OCI-M2 (cell line): ENCODE data around the gene MIER2.

ENCODE experiments used
- DNase-seq: peaks from one replicate; lab custom pipeline; 2025; ENCODE audit not compliant: unreplicated experiment; lab: John Stamatoyannopoulos, UW

MIER2 gene

GRCh38 chr19:335486-336066, 9.0 kb downstream of the MIER2 start:
- no peak for DNase-seq

DNA sequence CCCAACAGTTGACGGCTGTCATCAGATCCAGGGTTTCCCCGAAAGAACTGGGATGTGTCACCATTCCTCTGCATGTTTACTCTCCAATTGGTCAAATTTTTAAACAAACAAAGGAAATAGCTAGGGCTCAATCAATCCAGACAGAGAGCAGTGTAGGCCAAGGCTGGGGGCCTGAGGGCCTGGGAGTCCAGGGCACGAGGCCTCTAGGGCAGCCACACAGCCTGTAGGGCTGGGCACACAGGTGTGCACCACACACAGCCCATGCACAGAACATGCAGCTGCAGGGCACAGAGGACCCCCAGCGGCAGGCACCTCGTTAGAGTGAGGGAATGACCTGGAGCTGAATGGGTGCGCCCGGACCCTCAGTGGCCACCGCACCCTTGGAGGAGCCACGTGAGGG, 9.5 kb downstream of the MIER2 start:
- DNase-seq, result no peak

GRCh38 chr19:334296-335071, 10.1 kb downstream of the MIER2 start:
- DNase-seq, result no peak

- DNase-seq, result no peak
These were observed 14.1 kb downstream of the MIER2 start for GRCh38 chr19:330503-330902.

DNA sequence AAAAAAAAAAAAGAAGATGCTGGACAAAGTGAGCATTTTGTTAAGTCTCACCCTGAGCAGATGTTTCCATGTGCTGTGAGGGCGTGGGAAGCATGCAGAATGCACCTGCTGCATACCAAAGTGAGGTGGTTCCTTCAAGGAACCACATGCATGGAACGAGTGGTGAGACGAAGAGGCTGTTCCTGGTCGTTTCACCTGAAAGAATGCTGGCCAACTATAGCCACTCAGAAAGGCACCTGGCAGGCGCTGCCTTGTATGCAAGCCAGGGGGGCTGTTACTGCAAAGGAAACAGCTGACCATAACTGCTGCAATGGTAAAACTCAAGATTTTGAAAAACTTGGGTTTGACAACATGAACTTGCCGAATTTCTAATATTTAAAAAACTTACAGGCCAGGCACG, 14.7 kb downstream of the MIER2 start:
- DNase-seq, result no peak

- DNase-seq, result no peak
These were observed 16.5 kb downstream of the MIER2 start for GRCh38 chr19:328025-328505.

DNA sequence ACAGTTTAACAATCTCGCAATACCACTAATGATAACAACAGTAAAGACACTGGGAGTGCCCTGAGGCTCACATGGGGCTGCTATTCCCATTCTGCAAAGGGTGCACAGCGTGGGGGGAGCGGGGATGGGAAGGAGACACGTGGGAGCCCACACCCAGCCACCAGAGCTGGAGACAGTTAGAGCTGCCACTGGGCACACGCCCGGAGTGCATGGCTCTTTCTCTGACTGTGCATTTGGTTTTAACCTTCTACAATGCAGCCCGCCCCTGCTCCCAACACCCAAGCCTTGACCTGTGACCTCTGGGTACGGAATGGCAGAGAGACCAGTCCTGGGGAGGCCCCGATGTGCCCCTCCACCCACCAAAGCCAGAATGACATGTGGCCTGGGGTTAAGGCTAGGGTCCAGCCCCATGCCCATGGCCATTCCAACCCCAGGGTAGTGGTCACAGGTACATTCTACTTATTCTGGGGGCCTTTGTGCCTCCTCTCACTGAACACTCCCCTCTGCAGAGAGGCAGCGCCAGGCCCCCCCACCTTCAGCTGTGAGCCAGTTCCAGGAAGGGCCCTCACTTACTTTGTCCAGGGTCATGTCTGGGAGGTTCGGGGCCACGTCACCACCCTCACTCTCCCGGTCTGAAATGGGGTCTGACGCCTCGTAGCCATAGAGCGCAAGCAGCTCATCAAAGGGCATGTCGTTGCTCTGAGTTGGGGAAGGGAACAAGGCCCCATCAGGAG, 17.1 kb downstream of the MIER2 start:
- DNase-seq, result no peak

GRCh38 chr19:326871-327270, 17.7 kb downstream of the MIER2 start:
- DNase-seq, result no peak

DNA sequence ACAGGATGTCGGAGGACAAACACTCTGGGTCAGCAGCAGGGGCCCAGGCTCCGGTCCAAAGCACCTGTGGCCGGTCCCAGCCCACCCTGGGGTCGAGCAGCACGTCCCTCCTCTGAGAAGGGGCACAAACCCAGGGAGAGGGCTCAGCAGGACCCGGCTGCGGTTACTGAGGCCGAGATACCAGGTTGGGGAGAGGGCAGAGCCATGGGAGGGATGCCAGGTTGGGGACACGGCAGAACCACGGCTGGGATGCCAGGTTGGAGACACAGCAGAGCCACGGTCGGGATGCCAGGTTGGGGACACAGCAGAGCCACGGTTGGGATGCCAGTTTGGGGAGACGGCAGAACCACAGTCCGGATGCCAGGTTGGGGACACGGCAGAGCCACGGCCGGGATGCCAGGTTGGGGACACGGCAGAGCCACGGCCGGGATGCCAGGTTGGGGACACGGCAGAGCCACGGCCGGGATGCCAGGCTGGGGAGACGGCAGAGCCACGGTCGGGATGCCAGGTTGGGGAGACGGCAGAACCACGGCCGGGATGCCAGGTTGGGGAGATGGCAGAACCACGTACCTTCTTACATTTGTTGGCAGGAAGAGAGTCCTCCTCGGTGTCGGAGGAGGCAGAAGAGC, 18.5 kb downstream of the MIER2 start:
- no peak for DNase-seq

DNA sequence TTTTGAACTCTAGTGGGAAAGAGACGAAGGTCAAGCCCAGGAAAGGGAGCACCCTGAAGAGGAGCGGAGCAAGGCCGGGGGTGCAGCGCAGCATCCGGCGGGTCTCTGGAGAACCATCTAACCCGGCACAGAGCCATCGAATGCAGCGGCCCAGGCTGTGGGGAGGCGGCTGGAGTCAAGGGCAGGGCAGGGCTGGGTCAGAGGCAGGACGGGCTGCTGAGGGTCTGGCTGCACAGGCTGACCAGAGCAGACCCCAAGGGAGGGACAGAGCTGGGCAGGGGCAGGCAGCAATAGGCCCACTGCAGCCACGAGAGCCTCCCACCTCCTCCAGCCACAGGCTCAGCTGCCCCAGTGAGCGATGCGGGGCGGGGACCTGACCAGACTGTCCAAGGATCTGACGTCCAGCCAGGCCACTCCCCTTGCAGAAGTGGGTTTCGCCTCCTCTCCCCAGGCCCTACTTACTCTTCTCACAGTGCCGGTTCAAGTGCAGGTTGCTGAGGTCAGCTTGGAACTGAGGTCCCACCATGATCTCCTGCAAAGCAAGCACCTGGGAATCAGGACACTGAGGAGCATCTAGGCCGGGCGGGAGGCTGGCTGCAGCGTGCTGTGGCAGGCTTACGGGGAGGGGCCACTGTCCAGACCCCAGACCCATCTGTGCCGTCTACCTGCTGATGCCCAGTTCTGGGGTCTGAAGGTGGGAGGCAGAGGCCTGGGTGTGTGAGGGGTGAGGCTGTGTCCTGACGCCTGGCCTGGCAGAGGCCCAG, 19.2 kb downstream of the MIER2 start:
- DNase-seq, result no peak

GRCh38 chr19:324716-325115, 19.9 kb downstream of the MIER2 start:
- DNase-seq, result no peak

DNA sequence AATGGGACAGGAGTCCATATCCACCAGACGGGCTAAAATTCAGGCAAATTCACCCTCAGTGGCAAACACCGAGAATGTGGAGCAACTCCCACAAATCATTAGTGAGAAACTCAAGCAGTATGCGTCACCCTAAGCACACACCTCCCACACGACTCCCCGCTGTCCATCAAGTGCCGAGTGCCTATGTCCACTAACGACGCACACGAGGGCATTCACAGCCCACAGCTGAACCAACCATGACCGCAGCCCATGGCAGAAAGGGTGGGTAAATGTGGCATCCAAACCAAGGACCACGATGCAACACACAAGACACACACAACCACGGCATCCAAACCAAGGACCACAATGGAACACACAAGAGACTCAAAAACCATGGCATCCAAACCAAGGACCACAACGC, 22.0 kb downstream of the MIER2 start:
- no peak for DNase-seq

DNA sequence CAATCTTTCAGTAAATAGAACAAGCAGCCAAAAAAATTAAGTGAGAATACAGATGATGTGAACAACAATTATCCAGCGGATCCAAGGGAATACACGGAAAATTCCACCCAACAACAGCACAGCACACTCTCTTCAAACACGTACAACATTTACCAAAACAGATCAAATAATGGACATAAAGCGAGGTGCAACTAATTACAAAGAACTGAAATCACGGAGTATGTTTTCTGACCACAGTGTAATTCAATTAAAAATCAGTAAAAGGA, 26.2 kb downstream of the MIER2 start:
- DNase-seq, result no peak

- no peak for DNase-seq
These were observed 26.7 kb downstream of the MIER2 start for GRCh38 chr19:317710-318508.

GRCh38 chr19:315811-316210, 28.8 kb downstream of the MIER2 start:
- no peak for DNase-seq

GRCh38 chr19:313988-314815, 30.4 kb downstream of the MIER2 start:
- no peak for DNase-seq

DNA sequence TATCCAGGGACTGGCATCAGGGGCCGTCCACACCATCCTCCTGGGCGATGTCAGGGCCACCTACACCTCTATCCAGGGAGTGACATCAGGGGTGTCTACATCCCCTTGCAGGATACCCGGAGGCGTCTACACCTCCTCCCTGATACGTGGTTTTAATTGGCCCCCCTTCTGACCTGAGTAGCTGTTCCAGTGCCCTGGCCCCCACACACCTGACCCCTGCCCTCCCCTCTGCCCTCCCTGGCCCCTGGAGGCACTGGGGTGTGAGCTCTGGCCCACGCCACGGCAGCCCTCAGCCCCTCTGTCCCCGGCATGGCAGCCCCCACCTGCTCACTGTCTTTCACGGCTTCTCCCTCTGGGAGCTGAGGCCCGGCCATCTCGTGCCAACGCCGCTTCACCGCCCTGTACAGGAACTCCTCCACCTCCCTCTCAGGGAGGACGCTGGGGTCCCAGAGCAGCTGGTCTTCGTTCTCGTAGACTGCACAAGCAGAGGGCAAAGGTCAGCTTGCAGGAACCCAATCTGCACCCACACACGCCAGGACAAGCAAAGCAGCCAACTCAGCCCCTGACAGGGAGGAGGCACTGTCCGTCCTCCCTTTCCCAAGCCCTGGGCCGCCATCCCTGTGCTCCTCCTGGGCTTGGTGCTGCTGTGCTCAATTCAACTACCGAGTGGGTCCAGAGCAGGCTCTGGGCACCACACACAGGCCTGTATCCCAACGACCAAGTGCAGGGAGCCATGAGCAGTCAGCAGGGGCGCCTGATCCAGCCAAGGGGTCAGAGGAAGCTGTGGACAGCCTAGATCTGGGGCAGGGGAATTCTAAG, 31.2 kb downstream of the MIER2 start:
- DNase-seq, result no peak

DNA sequence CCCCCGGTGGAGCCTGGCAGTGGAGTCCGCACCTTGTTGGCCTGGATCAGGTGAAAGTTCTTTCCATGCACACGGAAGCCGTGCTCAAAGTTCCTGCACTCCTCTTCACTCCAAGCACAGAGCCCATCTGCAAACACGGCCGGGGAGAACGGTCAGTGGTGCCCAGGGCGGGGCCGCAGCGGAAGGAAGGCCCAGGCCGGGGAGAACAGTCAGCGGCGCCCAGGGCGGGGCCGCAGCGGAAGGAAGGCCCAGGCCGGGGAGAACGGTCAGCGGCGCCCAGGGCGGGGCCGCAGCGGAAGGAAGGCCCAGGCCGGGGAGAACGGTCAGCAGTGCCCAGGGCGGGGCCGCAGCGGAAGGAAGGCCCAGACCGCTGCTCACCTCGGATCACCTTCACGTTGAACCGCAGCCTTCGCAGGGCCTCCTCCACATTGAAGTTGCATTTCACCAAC, 32.8 kb downstream of the MIER2 start:
- DNase-seq, result no peak
